Prostate gland (tissue), 2 donors: ENCODE data around the gene RNF4.

Experiments used
- CTCF ChIP-seq, 4 experiments: fragments of 200-600 bp in 2 of 4; fragments of 450-650 bp in 2 of 4; sonication (generic) in 2 of 4; IDR thresholded peaks; 1 replicate in 3 of 4; 2 replicates in 1 of 4; pipeline ENCODE4 v1.5.1; 2016 to 2019; ENCODE audit warnings: antibody characterized with exemption in 4 of 4, mild to moderate bottlenecking in 2 of 4, moderate library complexity in 2 of 4
- POLR2A ChIP-seq: fragments of 450-650 bp; IDR thresholded peaks from one replicate; pipeline ENCODE4 v1.6.1; 2016; ENCODE audit warnings: antibody characterized with exemption, mild to moderate bottlenecking

GRCh38 chr4:2484185-2484584 lies 15.3 kb downstream of the RNF4 start:
- TF ChIP-seq CTCF (IDR thresholded peaks at IDR 0.05) (no peak), POLR2A (no peak)
